ENCODE measurements around the gene TSKU.

DNA sequence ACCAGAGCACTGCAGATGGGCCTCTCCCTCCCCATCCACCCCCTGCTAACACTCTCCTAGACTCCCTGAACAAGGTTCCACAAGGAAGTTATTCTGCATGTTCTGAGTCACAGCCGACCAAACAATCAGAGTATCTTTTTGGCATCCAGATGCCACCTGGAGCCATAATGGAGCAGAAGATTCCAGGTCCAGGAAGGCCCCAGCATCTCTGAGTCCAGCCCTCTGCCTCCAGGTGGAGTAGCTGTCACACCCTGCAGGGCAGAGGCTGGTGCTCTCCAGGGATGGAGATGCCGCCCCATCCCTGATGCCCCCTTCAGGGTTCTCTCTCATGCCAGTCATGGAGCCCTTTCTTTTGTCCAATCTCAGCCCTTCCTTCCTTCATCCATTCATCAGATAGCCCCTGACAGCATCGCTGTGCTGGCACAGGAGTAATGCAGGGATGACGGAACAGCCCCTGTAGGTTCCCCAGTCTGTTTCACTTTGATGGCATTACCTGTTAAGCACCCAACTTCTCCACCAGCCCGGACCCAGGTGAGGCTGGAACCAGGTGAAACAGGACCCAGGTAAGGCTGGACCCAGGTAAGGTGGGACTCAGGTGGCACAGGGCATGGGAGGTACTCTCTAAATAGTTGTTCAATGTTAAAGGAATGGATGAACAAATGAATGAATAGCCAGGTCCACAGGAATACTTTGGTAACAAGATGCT, 20.1 kb upstream of the TSKU start:
- TF ChIP-seq, protein P1, sequence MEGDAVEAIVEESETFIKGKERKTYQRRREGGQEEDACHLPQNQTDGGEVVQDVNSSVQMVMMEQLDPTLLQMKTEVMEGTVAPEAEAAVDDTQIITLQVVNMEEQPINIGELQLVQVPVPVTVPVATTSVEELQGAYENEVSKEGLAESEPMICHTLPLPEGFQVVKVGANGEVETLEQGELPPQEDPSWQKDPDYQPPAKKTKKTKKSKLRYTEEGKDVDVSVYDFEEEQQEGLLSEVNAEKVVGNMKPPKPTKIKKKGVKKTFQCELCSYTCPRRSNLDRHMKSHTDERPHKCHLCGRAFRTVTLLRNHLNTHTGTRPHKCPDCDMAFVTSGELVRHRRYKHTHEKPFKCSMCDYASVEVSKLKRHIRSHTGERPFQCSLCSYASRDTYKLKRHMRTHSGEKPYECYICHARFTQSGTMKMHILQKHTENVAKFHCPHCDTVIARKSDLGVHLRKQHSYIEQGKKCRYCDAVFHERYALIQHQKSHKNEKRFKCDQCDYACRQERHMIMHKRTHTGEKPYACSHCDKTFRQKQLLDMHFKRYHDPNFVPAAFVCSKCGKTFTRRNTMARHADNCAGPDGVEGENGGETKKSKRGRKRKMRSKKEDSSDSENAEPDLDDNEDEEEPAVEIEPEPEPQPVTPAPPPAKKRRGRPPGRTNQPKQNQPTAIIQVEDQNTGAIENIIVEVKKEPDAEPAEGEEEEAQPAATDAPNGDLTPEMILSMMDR (IDR thresholded peaks at IDR 0.05; ENCODE audit: low read length): no peak
- TF ChIP-seq EZH2 (optimal IDR thresholded peaks at IDR 0.05; ENCODE audit: low read depth, low read length): no peak

Measured in MM.1S (cell line).